H1 (cell line): ENCODE data around the gene RNF4. TPM values are rescaled to one million over a fixed set of nuclear protein-coding genes. Genes with fewer than 3 reads are reported as not detected.

Experiments used
- ASH2L ChIP-seq: fragments of 200-600, 300-600 bp; sonication (generic); IDR thresholded peaks from one replicate; pipeline ENCODE4 v1.7.1; 2017; ENCODE audit warnings: low read length
- NRF1 ChIP-seq: IDR thresholded peaks from 2 replicates; pipeline ENCODE4 v1.6.1; 2011; ENCODE audit warnings: mild to moderate bottlenecking, low read depth, low read length, improper control_type of control experiment
- SP1 ChIP-seq: IDR thresholded peaks from 2 replicates; pipeline ENCODE4 v1.6.1; 2011; ENCODE audit warnings: low read depth, low read length
- polyA plus RNA-seq, 7 experiments: library from polyadenylated mRNA; depleted of rRNA in 3 of 7; stranded (reverse) in 5 of 7; unstranded in 2 of 7; fragments of >200 nt in 5 of 7; fragments of 200-250 nt in 2 of 7; gene quantifications; 1 replicate in 5 of 7; 2 replicates in 1 of 7; 4 replicates in 1 of 7; pipeline versions ENCODE4 v1.2.1 to v1.2.3, GENCODE V29; 2011 to 2013; ENCODE audit warnings: missing spikeins in 2 of 7, mixed read lengths in 2 of 7
- total RNA-seq: library from RNA; stranded (reverse); fragmentation: NEBNext Ultra II Directional; extraction: Animal tissue kit (Norgen Biotek cat#: 25700); gene quantifications from 2 replicates; pipeline ENCODE4 v1.2.1, GENCODE V29; 2021
- TF ChIP-seq, protein P1 (sequence below): fragments of 300-600 bp; sonication (generic); IDR thresholded peaks from 2 replicates; pipeline ENCODE4 v1.7.1; 2012; ENCODE audit warnings: low read length, moderate library complexity, mild to moderate bottlenecking, inconsistent platforms; ENCODE audit not compliant: insufficient replicate concordance

Gene RNF4
- total and polyA plus RNA-seq, 2 of the 8 experiments (the other 6 are each of a cell fraction or from before 2014, with no cell fraction given) = 68.2 to 78.9 TPM

DNA sequence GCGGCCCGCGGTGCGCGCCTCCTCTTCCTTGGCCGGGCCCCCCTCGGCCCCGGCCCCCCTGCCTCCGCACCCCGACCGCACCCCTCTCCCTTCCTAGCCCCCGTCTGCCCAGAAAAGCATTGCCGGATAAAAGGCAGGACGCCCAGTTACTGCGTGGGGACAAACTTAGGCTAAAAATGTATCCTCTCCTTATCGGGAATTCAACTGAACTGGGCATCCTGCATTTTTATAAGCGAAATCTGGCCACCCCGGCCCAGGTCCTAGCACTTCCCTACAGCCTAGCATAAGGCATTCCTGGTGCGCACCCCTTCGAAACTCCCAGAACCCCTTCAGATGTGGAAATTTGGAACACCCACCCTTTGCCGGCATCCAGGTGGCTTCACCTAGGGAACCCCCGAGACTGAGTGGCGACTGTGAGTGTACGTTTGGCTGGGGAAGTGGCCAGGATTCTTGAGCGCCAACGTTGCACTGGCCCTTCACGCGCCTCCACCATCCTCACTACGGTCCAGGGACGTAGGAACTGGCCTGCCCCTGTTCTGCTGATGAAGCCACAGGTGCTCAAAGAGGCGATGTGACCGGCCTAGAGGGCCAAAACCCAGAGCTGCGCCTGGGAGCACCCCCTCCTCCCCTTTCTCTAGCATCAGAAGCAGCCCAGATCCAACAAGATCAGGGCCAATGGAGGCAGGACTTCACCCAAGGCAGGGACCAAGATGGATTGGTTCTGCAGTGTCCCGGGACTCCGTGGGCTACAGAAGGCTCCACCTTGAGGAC, 5.7 kb upstream of the RNF4 start (continued):
- TF ChIP-seq, protein P1, sequence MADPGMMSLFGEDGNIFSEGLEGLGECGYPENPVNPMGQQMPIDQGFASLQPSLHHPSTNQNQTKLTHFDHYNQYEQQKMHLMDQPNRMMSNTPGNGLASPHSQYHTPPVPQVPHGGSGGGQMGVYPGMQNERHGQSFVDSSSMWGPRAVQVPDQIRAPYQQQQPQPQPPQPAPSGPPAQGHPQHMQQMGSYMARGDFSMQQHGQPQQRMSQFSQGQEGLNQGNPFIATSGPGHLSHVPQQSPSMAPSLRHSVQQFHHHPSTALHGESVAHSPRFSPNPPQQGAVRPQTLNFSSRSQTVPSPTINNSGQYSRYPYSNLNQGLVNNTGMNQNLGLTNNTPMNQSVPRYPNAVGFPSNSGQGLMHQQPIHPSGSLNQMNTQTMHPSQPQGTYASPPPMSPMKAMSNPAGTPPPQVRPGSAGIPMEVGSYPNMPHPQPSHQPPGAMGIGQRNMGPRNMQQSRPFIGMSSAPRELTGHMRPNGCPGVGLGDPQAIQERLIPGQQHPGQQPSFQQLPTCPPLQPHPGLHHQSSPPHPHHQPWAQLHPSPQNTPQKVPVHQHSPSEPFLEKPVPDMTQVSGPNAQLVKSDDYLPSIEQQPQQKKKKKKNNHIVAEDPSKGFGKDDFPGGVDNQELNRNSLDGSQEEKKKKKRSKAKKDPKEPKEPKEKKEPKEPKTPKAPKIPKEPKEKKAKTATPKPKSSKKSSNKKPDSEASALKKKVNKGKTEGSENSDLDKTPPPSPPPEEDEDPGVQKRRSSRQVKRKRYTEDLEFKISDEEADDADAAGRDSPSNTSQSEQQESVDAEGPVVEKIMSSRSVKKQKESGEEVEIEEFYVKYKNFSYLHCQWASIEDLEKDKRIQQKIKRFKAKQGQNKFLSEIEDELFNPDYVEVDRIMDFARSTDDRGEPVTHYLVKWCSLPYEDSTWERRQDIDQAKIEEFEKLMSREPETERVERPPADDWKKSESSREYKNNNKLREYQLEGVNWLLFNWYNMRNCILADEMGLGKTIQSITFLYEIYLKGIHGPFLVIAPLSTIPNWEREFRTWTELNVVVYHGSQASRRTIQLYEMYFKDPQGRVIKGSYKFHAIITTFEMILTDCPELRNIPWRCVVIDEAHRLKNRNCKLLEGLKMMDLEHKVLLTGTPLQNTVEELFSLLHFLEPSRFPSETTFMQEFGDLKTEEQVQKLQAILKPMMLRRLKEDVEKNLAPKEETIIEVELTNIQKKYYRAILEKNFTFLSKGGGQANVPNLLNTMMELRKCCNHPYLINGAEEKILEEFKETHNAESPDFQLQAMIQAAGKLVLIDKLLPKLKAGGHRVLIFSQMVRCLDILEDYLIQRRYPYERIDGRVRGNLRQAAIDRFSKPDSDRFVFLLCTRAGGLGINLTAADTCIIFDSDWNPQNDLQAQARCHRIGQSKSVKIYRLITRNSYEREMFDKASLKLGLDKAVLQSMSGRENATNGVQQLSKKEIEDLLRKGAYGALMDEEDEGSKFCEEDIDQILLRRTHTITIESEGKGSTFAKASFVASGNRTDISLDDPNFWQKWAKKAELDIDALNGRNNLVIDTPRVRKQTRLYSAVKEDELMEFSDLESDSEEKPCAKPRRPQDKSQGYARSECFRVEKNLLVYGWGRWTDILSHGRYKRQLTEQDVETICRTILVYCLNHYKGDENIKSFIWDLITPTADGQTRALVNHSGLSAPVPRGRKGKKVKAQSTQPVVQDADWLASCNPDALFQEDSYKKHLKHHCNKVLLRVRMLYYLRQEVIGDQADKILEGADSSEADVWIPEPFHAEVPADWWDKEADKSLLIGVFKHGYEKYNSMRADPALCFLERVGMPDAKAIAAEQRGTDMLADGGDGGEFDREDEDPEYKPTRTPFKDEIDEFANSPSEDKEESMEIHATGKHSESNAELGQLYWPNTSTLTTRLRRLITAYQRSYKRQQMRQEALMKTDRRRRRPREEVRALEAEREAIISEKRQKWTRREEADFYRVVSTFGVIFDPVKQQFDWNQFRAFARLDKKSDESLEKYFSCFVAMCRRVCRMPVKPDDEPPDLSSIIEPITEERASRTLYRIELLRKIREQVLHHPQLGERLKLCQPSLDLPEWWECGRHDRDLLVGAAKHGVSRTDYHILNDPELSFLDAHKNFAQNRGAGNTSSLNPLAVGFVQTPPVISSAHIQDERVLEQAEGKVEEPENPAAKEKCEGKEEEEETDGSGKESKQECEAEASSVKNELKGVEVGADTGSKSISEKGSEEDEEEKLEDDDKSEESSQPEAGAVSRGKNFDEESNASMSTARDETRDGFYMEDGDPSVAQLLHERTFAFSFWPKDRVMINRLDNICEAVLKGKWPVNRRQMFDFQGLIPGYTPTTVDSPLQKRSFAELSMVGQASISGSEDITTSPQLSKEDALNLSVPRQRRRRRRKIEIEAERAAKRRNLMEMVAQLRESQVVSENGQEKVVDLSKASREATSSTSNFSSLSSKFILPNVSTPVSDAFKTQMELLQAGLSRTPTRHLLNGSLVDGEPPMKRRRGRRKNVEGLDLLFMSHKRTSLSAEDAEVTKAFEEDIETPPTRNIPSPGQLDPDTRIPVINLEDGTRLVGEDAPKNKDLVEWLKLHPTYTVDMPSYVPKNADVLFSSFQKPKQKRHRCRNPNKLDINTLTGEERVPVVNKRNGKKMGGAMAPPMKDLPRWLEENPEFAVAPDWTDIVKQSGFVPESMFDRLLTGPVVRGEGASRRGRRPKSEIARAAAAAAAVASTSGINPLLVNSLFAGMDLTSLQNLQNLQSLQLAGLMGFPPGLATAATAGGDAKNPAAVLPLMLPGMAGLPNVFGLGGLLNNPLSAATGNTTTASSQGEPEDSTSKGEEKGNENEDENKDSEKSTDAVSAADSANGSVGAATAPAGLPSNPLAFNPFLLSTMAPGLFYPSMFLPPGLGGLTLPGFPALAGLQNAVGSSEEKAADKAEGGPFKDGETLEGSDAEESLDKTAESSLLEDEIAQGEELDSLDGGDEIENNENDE = no peak
- TF ChIP-seq ASH2L (peak; percentile 62), NRF1 (no peak), SP1 (no peak)
